ENCODE results near the gene RAB21. TPM values are rescaled to one million over a fixed set of nuclear protein-coding genes. Genes with fewer than 3 reads are reported as not detected.

RAB21 gene
- total and polyA plus RNA-seq, 2 donors (not counting 1 experiment from before 2014, with no cell fraction given), result 7.3 to 83.7 TPM

DNA sequence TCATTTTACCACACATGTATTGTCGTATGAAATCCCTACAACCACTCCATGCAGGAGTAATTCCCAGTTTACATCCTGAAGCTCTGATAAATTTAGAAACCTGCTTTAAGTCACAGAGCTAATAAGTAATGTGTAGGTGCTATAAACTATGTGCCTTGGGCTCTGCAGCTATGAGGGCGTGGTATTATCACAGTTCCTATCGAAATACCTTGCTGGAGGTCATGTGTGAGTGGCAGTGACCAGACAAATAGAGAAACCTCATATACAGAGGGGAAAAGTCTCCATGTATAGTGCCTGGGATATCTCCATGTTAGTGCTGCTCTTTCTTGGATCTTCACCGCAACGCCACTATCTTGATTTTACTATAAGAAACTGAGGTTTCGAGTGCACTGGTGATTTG lies 84.0 kb downstream of the RAB21 start:
- Mint-ChIP-seq H3K4me1 (peaks cover 33% of the 10 kb centered on the region), H3K4me3 (peak overlapping the region; percentile 94), H3K27me3 (peaks cover 15% of the 10 kb centered on the region), H3K9me3 (ENCODE audit: insufficient read depth) (no peaks in the 10 kb centered on the region), H3K27ac (peak overlapping the region; percentile 95)
- Histone ChIP-seq H2AFZ (ENCODE audit: insufficient read depth, low read depth, low read length, poor library complexity, severe bottlenecking) (peak overlapping the region; percentile 93), H3K27ac (ENCODE audit: low read length in 2 of 2) (peak overlapping the region; percentile 99), H3K79me2 (ENCODE audit: control insufficient read depth, insufficient read depth, low read length) (peaks cover 49% of the 10 kb centered on the region), H3K36me3 (replicated peaks in 1 of 2; ENCODE audit: control extremely low read depth in 1 of 2, control insufficient read depth in 1 of 2, extremely low read depth in 1 of 2, insufficient read depth in 2 of 2, low read length in 1 of 2) (peaks cover 0 to under 1% of the 10 kb centered on the region in 2 experiments), H3K27me3 (replicated peaks in 1 of 4; ENCODE audit: control extremely low read depth in 1 of 4, control insufficient read depth in 3 of 4, insufficient read depth in 4 of 4, low read length in 3 of 4) (peaks cover 0 to 4% (median 0%) of the 10 kb centered on the region in 4 experiments), H3K9ac (ENCODE audit: low read length) (peak overlapping the region; percentile 91), H3K4me2 (replicated peaks; ENCODE audit: low read depth, low read length, poor library complexity, severe bottlenecking) (peak overlapping the region; percentile 78), H3K9me3 (ENCODE audit: control extremely low read depth in 1 of 3, control insufficient read depth in 2 of 3, insufficient read depth in 1 of 3, low read length in 2 of 3) (no peaks in the 10 kb centered on the region), H3K4me1 (ENCODE audit: control insufficient read depth in 2 of 2, insufficient read depth in 2 of 2, low read length in 2 of 2) (peaks cover 21% of the 10 kb centered on the region in 2 donors), H3K4me3 (ENCODE audit: control extremely low read depth in 1 of 5, extremely low read depth in 1 of 5, insufficient read depth in 1 of 5, low read depth in 2 of 5, low read length in 4 of 5) (peak overlapping the region in 4 of 5 experiments; percentile 61 to 90 (median 84)), H4K20me1 (ENCODE audit: control insufficient read depth, insufficient read depth, low read length, poor library complexity, severe bottlenecking) (peaks cover 9% of the 10 kb centered on the region)
- DNase-seq (no peak), ATAC-seq (ENCODE audit: low read depth) (no peak)
- intact Hi-C loops (cut with micrococcal nuclease), result loop anchor here (1.0 kb wide), 2 partner anchors 83 to 152 kb away; partner anchors contain the start of gene TMEM19
- ChIA-PET POLR2A (interaction anchor here (1.4 kb wide), 1 partner anchor 174 kb away, joined by 6 read pairs; the partner anchor contains the start of gene THAP2), CTCF (interaction anchor here (0.6 to 2.4 kb wide), 3 partner anchors 11 to 210 kb away, joined by 3 to 16 read pairs (median 4); no protein-coding TSS in a partner anchor)
- TF ChIP-seq, protein P1, sequence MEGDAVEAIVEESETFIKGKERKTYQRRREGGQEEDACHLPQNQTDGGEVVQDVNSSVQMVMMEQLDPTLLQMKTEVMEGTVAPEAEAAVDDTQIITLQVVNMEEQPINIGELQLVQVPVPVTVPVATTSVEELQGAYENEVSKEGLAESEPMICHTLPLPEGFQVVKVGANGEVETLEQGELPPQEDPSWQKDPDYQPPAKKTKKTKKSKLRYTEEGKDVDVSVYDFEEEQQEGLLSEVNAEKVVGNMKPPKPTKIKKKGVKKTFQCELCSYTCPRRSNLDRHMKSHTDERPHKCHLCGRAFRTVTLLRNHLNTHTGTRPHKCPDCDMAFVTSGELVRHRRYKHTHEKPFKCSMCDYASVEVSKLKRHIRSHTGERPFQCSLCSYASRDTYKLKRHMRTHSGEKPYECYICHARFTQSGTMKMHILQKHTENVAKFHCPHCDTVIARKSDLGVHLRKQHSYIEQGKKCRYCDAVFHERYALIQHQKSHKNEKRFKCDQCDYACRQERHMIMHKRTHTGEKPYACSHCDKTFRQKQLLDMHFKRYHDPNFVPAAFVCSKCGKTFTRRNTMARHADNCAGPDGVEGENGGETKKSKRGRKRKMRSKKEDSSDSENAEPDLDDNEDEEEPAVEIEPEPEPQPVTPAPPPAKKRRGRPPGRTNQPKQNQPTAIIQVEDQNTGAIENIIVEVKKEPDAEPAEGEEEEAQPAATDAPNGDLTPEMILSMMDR (IDR thresholded peaks at IDR 0.05), result no peak
- TF ChIP-seq EZH2 (IDR thresholded peaks at IDR 0.05; ENCODE audit: borderline replicate concordance, insufficient read depth, low read depth, low read length, poor library complexity, severe bottlenecking), result no peak
- WGBS (ENCODE audit: insufficient coverage), result 97% methylated on average over 3 of the region's 6 CpGs

DNA sequence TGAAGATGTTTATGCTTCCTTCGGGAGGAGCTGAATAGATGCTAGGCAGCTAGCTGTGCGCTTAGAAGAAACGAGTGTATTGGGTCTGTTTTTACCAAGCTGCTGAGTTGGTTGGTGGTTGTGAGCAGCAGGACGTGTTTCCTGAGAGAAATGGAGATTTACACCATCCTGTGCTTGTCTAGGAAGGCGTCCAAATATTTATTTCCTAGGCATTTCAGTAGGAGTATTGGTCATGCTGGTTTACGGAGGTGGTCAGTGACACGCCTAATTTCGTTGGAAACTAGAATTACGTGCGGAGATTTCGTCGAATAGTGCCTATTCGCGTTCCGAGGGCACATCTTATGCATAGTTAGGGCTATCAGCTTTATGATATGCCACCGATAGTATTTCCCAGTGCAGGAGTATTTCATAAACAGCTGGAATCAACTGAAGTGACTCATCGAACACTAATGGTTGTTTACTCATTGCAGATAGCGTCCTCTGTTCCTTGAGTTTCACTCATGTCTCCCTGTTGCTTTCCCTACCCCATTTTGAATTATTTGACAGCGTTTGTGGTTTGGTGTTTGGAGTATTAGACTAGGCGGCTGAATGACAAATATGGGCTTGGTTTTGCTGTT lies 85.7 kb downstream of the RAB21 start:
- H3K27me3 Mint-ChIP-seq, result peaks cover 2% of the 10 kb centered on the region
- H3K4me3 Mint-ChIP-seq, result peak overlapping the region; percentile 94
- intact Hi-C loops (cut with micrococcal nuclease), result loop anchor here (10.0 kb wide), 1 partner anchor 176 kb away; the partner anchor contains the start of genes THAP2 and ZFC3H1
- H3K27me3 ChIP-seq (replicated peaks in 1 of 4; ENCODE audit: control extremely low read depth in 1 of 4, control insufficient read depth in 3 of 4, insufficient read depth in 4 of 4, low read length in 3 of 4), result no peaks in the 10 kb centered on the region
- H3K9ac ChIP-seq (ENCODE audit: low read length), result peak overlapping the region; percentile 91
- peaks cover 65% of the 10 kb centered on the region for H3K79me2 ChIP-seq (ENCODE audit: control insufficient read depth, insufficient read depth, low read length)
- DNase-seq, result no peak
- no peaks in the 10 kb centered on the region for H3K9me3 Mint-ChIP-seq (ENCODE audit: insufficient read depth)
- peak overlapping the region; percentile 99 for H3K27ac ChIP-seq (ENCODE audit: low read length in 2 of 2)
- H3K4me1 Mint-ChIP-seq, result peaks cover 33% of the 10 kb centered on the region
- H3K4me2 ChIP-seq (replicated peaks; ENCODE audit: low read depth, low read length, poor library complexity, severe bottlenecking), result peak overlapping the region; percentile 78
- TF ChIP-seq, protein P1 (IDR thresholded peaks at IDR 0.05), result no peak
- no peak for TF ChIP-seq EZH2 (IDR thresholded peaks at IDR 0.05; ENCODE audit: borderline replicate concordance, insufficient read depth, low read depth, low read length, poor library complexity, severe bottlenecking)
- ATAC-seq (ENCODE audit: low read depth), result no peak
- ChIA-PET POLR2A (interaction anchor here (1.3 to 1.4 kb wide), 2 partner anchors 86 to 176 kb away, joined by 6 read pairs; partner anchors contain the start of genes RAB21 and THAP2), CTCF (interaction anchor here (0.7 to 1.0 kb wide), 2 partner anchors 86 to 177 kb away, joined by 3 read pairs; partner anchors contain the start of gene ZFC3H1)
- H2AFZ ChIP-seq (ENCODE audit: insufficient read depth, low read depth, low read length, poor library complexity, severe bottlenecking), result peak overlapping the region; percentile 93
- H3K4me1 ChIP-seq (ENCODE audit: control insufficient read depth in 2 of 2, insufficient read depth in 2 of 2, low read length in 2 of 2), result peaks cover 21% of the 10 kb centered on the region in 2 donors
- peaks cover 0 to 11% of the 10 kb centered on the region in 2 experiments for H3K36me3 ChIP-seq (replicated peaks in 1 of 2; ENCODE audit: control extremely low read depth in 1 of 2, control insufficient read depth in 1 of 2, extremely low read depth in 1 of 2, insufficient read depth in 2 of 2, low read length in 1 of 2)
- peak overlapping the region; percentile 61 to 90 (median 80) for H3K4me3 ChIP-seq (ENCODE audit: control extremely low read depth in 1 of 5, extremely low read depth in 1 of 5, insufficient read depth in 1 of 5, low read depth in 2 of 5, low read length in 4 of 5)
- no peaks in the 10 kb centered on the region for H3K9me3 ChIP-seq (ENCODE audit: control extremely low read depth in 1 of 3, control insufficient read depth in 2 of 3, insufficient read depth in 1 of 3, low read length in 2 of 3)
- 1% methylated on average over 17 of the region's 20 CpGs for WGBS (ENCODE audit: insufficient coverage)
- peaks cover 19% of the 10 kb centered on the region for H4K20me1 ChIP-seq (ENCODE audit: control insufficient read depth, insufficient read depth, low read length, poor library complexity, severe bottlenecking)
- peak overlapping the region; percentile 95 for H3K27ac Mint-ChIP-seq

Data from B cell (primary cell).